NCI-H774 (cell line): ENCODE data around the gene CRYGB.
"Not testable (repeated sequence)": the region's sequence is repeated elsewhere in the genome, so short reads cannot be mapped to it uniquely, and the experiment has no call there.

Experiments
- DNase-seq: peaks from one replicate; lab custom pipeline; 2025; lab: John Stamatoyannopoulos, UW

The CRYGB gene

GRCh38 chr2:208112969-208113368 lies 33.0 kb downstream of the CRYGB start:
- no peak for DNase-seq

- not testable (repeated sequence) for DNase-seq
These were observed 33.6 kb downstream of the CRYGB start for GRCh38 chr2:208112273-208112745.

- no peak for DNase-seq
These were observed 42.3 kb downstream of the CRYGB start for GRCh38 chr2:208103616-208104015.

GRCh38 chr2:208101716-208102631 lies 44.0 kb downstream of the CRYGB start:
- DNase-seq, result no peak

- DNase-seq, result no peak
These were observed 46.1 kb downstream of the CRYGB start for GRCh38 chr2:208099682-208100470.

GRCh38 chr2:208098701-208099100 lies 47.3 kb downstream of the CRYGB start:
- not testable (repeated sequence) for DNase-seq

GRCh38 chr2:208098267-208098666 lies 47.7 kb downstream of the CRYGB start:
- DNase-seq, result no peak

- DNase-seq, result no peak
These were observed 48.2 kb downstream of the CRYGB start for GRCh38 chr2:208097801-208098200.

- DNase-seq, result no peak
These were observed 48.6 kb downstream of the CRYGB start for GRCh38 chr2:208097313-208097712.

- no peak for DNase-seq
These were observed 49.9 kb downstream of the CRYGB start for GRCh38 chr2:208096080-208096479.

GRCh38 chr2:208093128-208093527 lies 52.8 kb downstream of the CRYGB start:
- DNase-seq, result no peak
